ENCODE measurements around the gene PRELID3B. TPM values are rescaled to one million over a fixed set of nuclear protein-coding genes. Genes with fewer than 3 reads are reported as not detected.

PRELID3B gene
- total RNA-seq, 2 experiments from 2014 or later, result 66.4 to 82.5 TPM

- Mint-ChIP-seq H3K27ac (peak overlapping the region; percentile 21), H3K27me3 (no peaks in the 10 kb centered on the region), H3K4me1 (peaks cover 51% of the 10 kb centered on the region), H3K9me3 (no peaks in the 10 kb centered on the region), H3K36me3 (ENCODE audit: low read depth) (no peaks in the 10 kb centered on the region), H3K4me3 (no peak overlapping the region)
- DNase-seq, result no peak
- POLR2A ChIA-PET, result no interaction called here
- CTCF ChIA-PET, result interaction anchor here (0.9 kb wide), 1 partner anchor 28 kb away, joined by 4 read pairs; no protein-coding TSS in a partner anchor
Observed at GRCh38 chr20:59010321-59010994, 32.1 kb downstream of the PRELID3B start.

GRCh38 chr20:59008715-59009336 is 33.8 kb downstream of the PRELID3B start:
- POLR2A ChIA-PET, result no interaction called here
- Mint-ChIP-seq H3K4me3 (no peak overlapping the region), H3K27ac (no peak overlapping the region), H3K9me3 (no peaks in the 10 kb centered on the region), H3K27me3 (no peaks in the 10 kb centered on the region), H3K36me3 (ENCODE audit: low read depth) (peaks cover 6% of the 10 kb centered on the region), H3K4me1 (peaks cover 56% of the 10 kb centered on the region)
- DNase-seq, result no peak
- CTCF ChIA-PET, result interaction anchor here (0.6 to 1.6 kb wide), 4 partner anchors 10 to 41 kb away, joined by 3 to 7 read pairs (median 3); partner anchors contain the start of gene TUBB1

GRCh38 chr20:59007665-59008511 is 34.7 kb downstream of the PRELID3B start:
- peak overlapping the region; percentile 41 for H3K27ac Mint-ChIP-seq
- peaks cover 56% of the 10 kb centered on the region for H3K4me1 Mint-ChIP-seq
- no peaks in the 10 kb centered on the region for H3K9me3 Mint-ChIP-seq
- no peaks in the 10 kb centered on the region for H3K27me3 Mint-ChIP-seq
- POLR2A ChIA-PET, result no interaction called here
- CTCF ChIA-PET, result interaction anchor here (1.1 to 1.6 kb wide), 2 partner anchors 11 to 24 kb away, joined by 3 to 7 read pairs; partner anchors contain the start of gene TUBB1
- peak overlapping the region; percentile 71 for H3K4me3 Mint-ChIP-seq
- DNase-seq, result no peak
- H3K36me3 Mint-ChIP-seq (ENCODE audit: low read depth), result peaks cover 11% of the 10 kb centered on the region

- peak within 1 kb of the TSS; percentile 91 for H3K27ac Mint-ChIP-seq
- H3K27me3 Mint-ChIP-seq, result no peaks in the 10 kb centered on the region
- CTCF ChIA-PET, result no interaction called here
- POLR2A ChIA-PET, result no interaction called here
- peaks cover 51% of the 10 kb centered on the region for H3K4me1 Mint-ChIP-seq
- DNase-seq, result peak; percentile 53
- no peaks in the 10 kb centered on the region for H3K9me3 Mint-ChIP-seq
- H3K4me3 Mint-ChIP-seq, result peak within 1 kb of the TSS; percentile 78
- H3K36me3 Mint-ChIP-seq (ENCODE audit: low read depth), result peaks cover 17% of the 10 kb centered on the region
Observed at GRCh38 chr20:59006864-59007664, 35.5 kb downstream of the PRELID3B start, which contains the start of gene CTSZ. CTSZ (minus strand) TSS chr20:59007254; CDS start chr20:59007128, 126 bp downstream.

- H3K27ac Mint-ChIP-seq, result peak overlapping the region; percentile 91
- H3K36me3 Mint-ChIP-seq (ENCODE audit: low read depth), result peaks cover 21% of the 10 kb centered on the region
- ChIA-PET CTCF (interaction anchor here (2.8 kb wide), 1 partner anchor 8 kb away, joined by 10 read pairs; no protein-coding TSS in a partner anchor), POLR2A (no interaction called here)
- H3K9me3 Mint-ChIP-seq, result no peaks in the 10 kb centered on the region
- no peak for DNase-seq
- H3K4me1 Mint-ChIP-seq, result peaks cover 46% of the 10 kb centered on the region
- H3K4me3 Mint-ChIP-seq, result peak overlapping the region; percentile 78
- no peaks in the 10 kb centered on the region for H3K27me3 Mint-ChIP-seq
Observed at GRCh38 chr20:59006167-59006863, 36.3 kb downstream of the PRELID3B start.

- DNase-seq, result no peak
- peak overlapping the region; percentile 91 for H3K27ac Mint-ChIP-seq
- POLR2A ChIA-PET, result no interaction called here
- CTCF ChIA-PET, result interaction anchor here (0.9 to 2.8 kb wide), 2 partner anchors 9 to 202 kb away, joined by 3 to 10 read pairs; no protein-coding TSS in a partner anchor
- no peaks in the 10 kb centered on the region for H3K9me3 Mint-ChIP-seq
- peaks cover 39% of the 10 kb centered on the region for H3K4me1 Mint-ChIP-seq
- H3K36me3 Mint-ChIP-seq (ENCODE audit: low read depth), result peaks cover 21% of the 10 kb centered on the region
- H3K4me3 Mint-ChIP-seq, result peak overlapping the region; percentile 78
- no peaks in the 10 kb centered on the region for H3K27me3 Mint-ChIP-seq
Observed at GRCh38 chr20:59005523-59006166, 36.9 kb downstream of the PRELID3B start.

GRCh38 chr20:59004763-59005522 is 37.6 kb downstream of the PRELID3B start:
- H3K4me3 Mint-ChIP-seq, result peak overlapping the region; percentile 78
- no peaks in the 10 kb centered on the region for H3K27me3 Mint-ChIP-seq
- CTCF ChIA-PET, result interaction anchor here (0.9 to 2.8 kb wide), 2 partner anchors 10 to 203 kb away, joined by 3 to 10 read pairs; no protein-coding TSS in a partner anchor
- POLR2A ChIA-PET, result no interaction called here
- H3K36me3 Mint-ChIP-seq (ENCODE audit: low read depth), result peaks cover 24% of the 10 kb centered on the region
- no peaks in the 10 kb centered on the region for H3K9me3 Mint-ChIP-seq
- DNase-seq, result peak; percentile 58
- peak overlapping the region; percentile 91 for H3K27ac Mint-ChIP-seq
- peaks cover 35% of the 10 kb centered on the region for H3K4me1 Mint-ChIP-seq

- POLR2A ChIA-PET, result no interaction called here
- peak; percentile 47 for DNase-seq
- H3K36me3 Mint-ChIP-seq (ENCODE audit: low read depth), result peaks cover 26% of the 10 kb centered on the region
- CTCF ChIA-PET, result interaction anchor here (2.8 kb wide), 1 partner anchor 10 kb away, joined by 10 read pairs; no protein-coding TSS in a partner anchor
- H3K4me3 Mint-ChIP-seq, result peak overlapping the region; percentile 78
- H3K9me3 Mint-ChIP-seq, result no peaks in the 10 kb centered on the region
- no peaks in the 10 kb centered on the region for H3K27me3 Mint-ChIP-seq
- H3K4me1 Mint-ChIP-seq, result peaks cover 35% of the 10 kb centered on the region
- H3K27ac Mint-ChIP-seq, result peak overlapping the region; percentile 91
Observed at GRCh38 chr20:59004493-59004762, 38.2 kb downstream of the PRELID3B start.

- Mint-ChIP-seq H3K9me3 (no peaks in the 10 kb centered on the region), H3K4me3 (peak overlapping the region; percentile 45), H3K4me1 (peaks cover 35% of the 10 kb centered on the region), H3K27ac (peak overlapping the region; percentile 91), H3K27me3 (no peaks in the 10 kb centered on the region), H3K36me3 (ENCODE audit: low read depth) (peaks cover 27% of the 10 kb centered on the region)
- DNase-seq, result no peak
- CTCF ChIA-PET, result interaction anchor here (2.8 kb wide), 1 partner anchor 11 kb away, joined by 10 read pairs; no protein-coding TSS in a partner anchor
- POLR2A ChIA-PET, result no interaction called here
Observed at GRCh38 chr20:59003836-59004492, 38.6 kb downstream of the PRELID3B start.

GRCh38 chr20:59002874-59003399 is 39.6 kb downstream of the PRELID3B start:
- POLR2A ChIA-PET, result no interaction called here
- Mint-ChIP-seq H3K9me3 (no peaks in the 10 kb centered on the region), H3K4me3 (no peak overlapping the region), H3K27ac (no peak overlapping the region), H3K36me3 (ENCODE audit: low read depth) (peaks cover 30% of the 10 kb centered on the region), H3K27me3 (no peaks in the 10 kb centered on the region), H3K4me1 (peaks cover 35% of the 10 kb centered on the region)
- DNase-seq, result no peak
- CTCF ChIA-PET, result interaction anchor here (0.6 kb wide), 1 partner anchor 83 kb away, joined by 6 read pairs; no protein-coding TSS in a partner anchor

Measured in activated CD4-positive, alpha-beta T cell treated with anti-CD3 and anti-CD28 coated beads, Interleukin-2, amount 10 ng/mL, durations not matched to agents 7 days and 5 days (primary cell).